GM03348 (cell line): ENCODE measurements around the gene CPT1B.
A peak's percentile ranks its signal among the peaks of the same experiment; 100 is the strongest.

Experiments used
- DNase-seq: peaks from one replicate; pipeline ENCODE4 v3.0.0; 2012; ENCODE audit warnings: low spot score

Gene CPT1B

GRCh38 chr22:50569896-50570535 is 8.2 kb downstream of the CPT1B start:
- DNase-seq = no peak

- no peak for DNase-seq
Measured at GRCh38 chr22:50569041-50569459, 9.2 kb downstream of the CPT1B start.

GRCh38 chr22:50568626-50569025 is 9.6 kb downstream of the CPT1B start:
- no peak for DNase-seq

GRCh38 chr22:50567721-50568252 is 10.4 kb downstream of the CPT1B start:
- no peak for DNase-seq

GRCh38 chr22:50564289-50564688 is 13.9 kb downstream of the CPT1B start:
- no peak for DNase-seq

- DNase-seq = no peak
Measured at GRCh38 chr22:50563413-50564160, 14.6 kb downstream of the CPT1B start.

GRCh38 chr22:50562523-50563412 is 15.5 kb downstream of the CPT1B start, which contains the start of gene SYCE3:
Gene SYCE3, minus strand, starts transcription at chr22:50562919. Its CDS starts 6,514 bp downstream, at chr22:50556405.
- peak; percentile 97 for DNase-seq

GRCh38 chr22:50561401-50562358 is 16.5 kb downstream of the CPT1B start:
- no peak for DNase-seq

- no peak for DNase-seq
Measured at GRCh38 chr22:50560034-50560433, 18.2 kb downstream of the CPT1B start.

- no peak for DNase-seq
Measured at GRCh38 chr22:50556703-50557102, 21.5 kb downstream of the CPT1B start.

- no peak for DNase-seq
Measured at GRCh38 chr22:50553310-50553709, 24.9 kb downstream of the CPT1B start.

GRCh38 chr22:50551160-50551752 is 27.0 kb downstream of the CPT1B start:
- no peak for DNase-seq

- DNase-seq = no peak
Measured at GRCh38 chr22:50550395-50550794, 27.8 kb downstream of the CPT1B start.

GRCh38 chr22:50548921-50549790 is 29.1 kb downstream of the CPT1B start:
- peak; percentile 18 for DNase-seq

- DNase-seq = no peak
Measured at GRCh38 chr22:50548040-50548920, 29.9 kb downstream of the CPT1B start.

GRCh38 chr22:50547263-50547985 is 30.8 kb downstream of the CPT1B start:
- DNase-seq = no peak

GRCh38 chr22:50546326-50547262 is 31.6 kb downstream of the CPT1B start:
- no peak for DNase-seq
